ENCODE measurements around the gene PEX12.
"Not testable (repeated sequence)": the region's sequence is repeated elsewhere in the genome, so short reads cannot be mapped to it uniquely, and the experiment has no call there.

- not testable (repeated sequence) for TF ChIP-seq CTCF (conservative IDR thresholded peaks at IDR 0.05 in 1 of 2, IDR thresholded peaks at IDR 0.05 in 1 of 2; ENCODE audit: extremely low read depth in 1 of 2, insufficient read depth in 1 of 2, low read depth in 1 of 2, low read length in 2 of 2); EZH2 (IDR thresholded peaks at IDR 0.05; ENCODE audit: borderline replicate concordance, low read length)
These were observed 49.0 kb downstream of the PEX12 start for GRCh38 chr17:35529326-35529725.
